ENCODE data around the gene PLD6.

GRCh38 chr17:17172001-17172939 lies 33.9 kb downstream of the PLD6 start:
- TF ChIP-seq CTCF (IDR thresholded peaks at IDR 0.05 in 8 of 11, conservative IDR thresholded peaks at IDR 0.05 in 3 of 11) (no peak), POLR2A (IDR thresholded peaks at IDR 0.05) (no peak), POLR2AphosphoS5 (IDR thresholded peaks at IDR 0.05) (peak; percentile 79 to 86 (median 86))

Data from spleen (tissue), 7 donors.